Hepatocyte (in vitro differentiated cells): ENCODE results near the gene CADPS2. TPM values are rescaled to one million over a fixed set of nuclear protein-coding genes. Genes with fewer than 3 reads are reported as not detected.

Source experiments
- DNase-seq: peaks from one replicate; pipeline ENCODE4 v3.0.0-alpha.2; 2016; ENCODE audit warnings: low spot score
- H2AFZ ChIP-seq: fragments of 200-600 bp; sonication (generic); 2 replicates; pipeline ENCODE4 v1.6.0; 2016; ENCODE audit warnings: antibody characterized with exemption, mild to moderate bottlenecking
- H3K27ac ChIP-seq: fragments of 200-600 bp; sonication (generic); 2 replicates; pipeline ENCODE4 v1.5.1; 2016; ENCODE audit warnings: mild to moderate bottlenecking
- H3K27me3 ChIP-seq: fragments of 200-600 bp; sonication (generic); 2 replicates; pipeline ENCODE4 v1.6.1; 2016
- H3K36me3 ChIP-seq: fragments of 200-600 bp; sonication (generic); replicated peaks from 2 replicates; pipeline ENCODE4 v1.5.1; 2016; ENCODE audit warnings: low read depth; ENCODE audit not compliant: insufficient read depth
- H3K4me1 ChIP-seq: fragments of 200-600 bp; sonication (generic); 2 replicates; pipeline ENCODE4 v1.5.1; 2016; ENCODE audit warnings: mild to moderate bottlenecking, moderate library complexity; ENCODE audit not compliant: insufficient read depth
- H3K4me2 ChIP-seq: fragments of 200-600 bp; sonication (generic); 2 replicates; pipeline ENCODE4 v1.6.0; 2016
- H3K4me3 ChIP-seq: fragments of 200-600 bp; sonication (generic); 2 replicates; pipeline ENCODE4 v1.5.1; 2016; ENCODE audit warnings: mild to moderate bottlenecking
- H3K79me2 ChIP-seq: fragments of 200-600 bp; sonication (generic); 2 replicates; pipeline ENCODE4 v1.6.0; 2017; ENCODE audit warnings: mild to moderate bottlenecking
- H3K9me2 ChIP-seq: fragments of 200-600 bp; sonication (generic); replicated peaks from 2 replicates; pipeline ENCODE4 v1.6.0; 2017; ENCODE audit warnings: mild to moderate bottlenecking; ENCODE audit not compliant: insufficient read depth
- H3K9me3 ChIP-seq: fragments of 200-600 bp; sonication (generic); 2 replicates; pipeline ENCODE4 v1.5.1; 2016; ENCODE audit warnings: low read depth, mild to moderate bottlenecking
- H4K20me1 ChIP-seq: fragments of 200-600 bp; sonication (generic); 2 replicates; pipeline ENCODE4 v1.6.0; 2016; ENCODE audit warnings: mild to moderate bottlenecking; ENCODE audit not compliant: insufficient read depth, poor library complexity, severe bottlenecking
- EZH2 ChIP-seq: fragments of 200-600 bp; sonication (generic); IDR thresholded peaks from 2 replicates; pipeline ENCODE4 v1.6.1; 2016; ENCODE audit warnings: antibody characterized with exemption, mild to moderate bottlenecking, borderline replicate concordance
- EZH2phosphoT487 ChIP-seq: fragments of 200-600 bp; sonication (generic); IDR thresholded peaks from one replicate; pipeline ENCODE4 v1.6.1; 2018; ENCODE audit warnings: antibody characterized with exemption, mild to moderate bottlenecking, low read depth, moderate library complexity; ENCODE audit not compliant: unreplicated experiment, severe bottlenecking
- WGBS: methylation state at CpG from one replicate; pipeline ENCODE4 v1.1.6; 2016; ENCODE audit warnings: low lambda C conversion rate; ENCODE audit errors: missing lambda C conversion rate; 5-methylcytosine and 5-hydroxymethylcytosine counted together
- polyA plus RNA-seq: library from polyadenylated mRNA; unstranded; fragments of >200 nt; fragmentation: Nextera tagmentation; extraction: Ambion mirVana; gene quantifications from 2 replicates; pipeline ENCODE4 v1.2.1, GENCODE V29; 2016
- total RNA-seq: library from RNA; depleted of rRNA; stranded (reverse); fragments of >200 nt; gene quantifications from 2 replicates; pipeline ENCODE4 v1.2.3, GENCODE V29; 2014
- TF ChIP-seq, protein P1 (sequence below): fragments of 200-600 bp; sonication (generic); IDR thresholded peaks from 2 replicates; pipeline ENCODE4 v1.5.1; 2016; ENCODE audit warnings: antibody characterized with exemption, mild to moderate bottlenecking; ENCODE audit not compliant: poor library complexity

CADPS2 gene
- total and polyA plus RNA-seq, 2 experiments from 2014 or later: 15.7 to 37.4 TPM

DNA sequence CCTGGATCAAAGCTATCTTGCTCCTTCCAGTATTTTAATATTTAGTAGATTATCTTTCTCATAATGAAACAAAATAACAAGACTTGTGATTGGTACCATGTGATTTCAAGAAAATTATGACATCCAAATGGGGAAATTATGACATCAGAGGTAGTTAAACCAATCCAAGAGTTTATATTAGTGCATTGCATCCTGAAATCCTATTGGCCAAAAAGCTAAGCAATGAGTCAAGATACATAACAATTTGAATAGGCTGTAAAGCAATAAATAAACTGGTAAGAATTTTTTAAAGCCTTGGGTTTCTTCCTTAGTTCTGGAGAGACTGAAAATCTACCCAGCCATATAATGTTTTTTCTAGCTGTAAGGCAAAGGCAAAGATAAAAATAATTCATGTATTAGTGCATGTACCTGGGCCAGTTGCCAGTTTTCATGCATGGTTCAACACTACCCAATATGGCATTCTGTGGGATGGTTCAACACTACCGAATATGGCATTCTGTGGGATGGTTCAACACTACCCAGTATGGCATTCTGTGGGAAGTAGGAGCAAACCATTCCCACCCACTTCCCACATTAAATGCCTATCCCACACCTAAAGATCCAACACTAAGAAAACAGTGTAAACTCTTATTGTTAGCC, 183.3 kb downstream of the CADPS2 start, which contains the start of gene RNF148:
Gene RNF148 (minus strand): TSS at position 51 of the 639 bp plus-strand sequence. CDS start 172 bp downstream, outside the sequence.
- H3K79me2 ChIP-seq: peaks cover 4% of the 10 kb centered on the region
- no peak within 1 kb of the TSS for H2AFZ ChIP-seq
- no peak within 1 kb of the TSS for H3K27ac ChIP-seq
- H4K20me1 ChIP-seq: no peaks in the 10 kb centered on the region
- H3K9me2 ChIP-seq: no peaks in the 10 kb centered on the region
- H3K36me3 ChIP-seq: no peaks in the 10 kb centered on the region
- no peak within 1 kb of the TSS for H3K4me2 ChIP-seq
- TF ChIP-seq, protein P1, sequence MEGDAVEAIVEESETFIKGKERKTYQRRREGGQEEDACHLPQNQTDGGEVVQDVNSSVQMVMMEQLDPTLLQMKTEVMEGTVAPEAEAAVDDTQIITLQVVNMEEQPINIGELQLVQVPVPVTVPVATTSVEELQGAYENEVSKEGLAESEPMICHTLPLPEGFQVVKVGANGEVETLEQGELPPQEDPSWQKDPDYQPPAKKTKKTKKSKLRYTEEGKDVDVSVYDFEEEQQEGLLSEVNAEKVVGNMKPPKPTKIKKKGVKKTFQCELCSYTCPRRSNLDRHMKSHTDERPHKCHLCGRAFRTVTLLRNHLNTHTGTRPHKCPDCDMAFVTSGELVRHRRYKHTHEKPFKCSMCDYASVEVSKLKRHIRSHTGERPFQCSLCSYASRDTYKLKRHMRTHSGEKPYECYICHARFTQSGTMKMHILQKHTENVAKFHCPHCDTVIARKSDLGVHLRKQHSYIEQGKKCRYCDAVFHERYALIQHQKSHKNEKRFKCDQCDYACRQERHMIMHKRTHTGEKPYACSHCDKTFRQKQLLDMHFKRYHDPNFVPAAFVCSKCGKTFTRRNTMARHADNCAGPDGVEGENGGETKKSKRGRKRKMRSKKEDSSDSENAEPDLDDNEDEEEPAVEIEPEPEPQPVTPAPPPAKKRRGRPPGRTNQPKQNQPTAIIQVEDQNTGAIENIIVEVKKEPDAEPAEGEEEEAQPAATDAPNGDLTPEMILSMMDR: no peak
- TF ChIP-seq EZH2 (no peak), EZH2phosphoT487 (no peak)
- no peak within 1 kb of the TSS for H3K4me3 ChIP-seq
- H3K4me1 ChIP-seq: no peaks in the 10 kb centered on the region
- no peaks in the 10 kb centered on the region for H3K27me3 ChIP-seq
- WGBS: 100% methylated on average over 1 of the region's 1 CpG
- DNase-seq: no peak
- H3K9me3 ChIP-seq: no peaks in the 10 kb centered on the region

DNA sequence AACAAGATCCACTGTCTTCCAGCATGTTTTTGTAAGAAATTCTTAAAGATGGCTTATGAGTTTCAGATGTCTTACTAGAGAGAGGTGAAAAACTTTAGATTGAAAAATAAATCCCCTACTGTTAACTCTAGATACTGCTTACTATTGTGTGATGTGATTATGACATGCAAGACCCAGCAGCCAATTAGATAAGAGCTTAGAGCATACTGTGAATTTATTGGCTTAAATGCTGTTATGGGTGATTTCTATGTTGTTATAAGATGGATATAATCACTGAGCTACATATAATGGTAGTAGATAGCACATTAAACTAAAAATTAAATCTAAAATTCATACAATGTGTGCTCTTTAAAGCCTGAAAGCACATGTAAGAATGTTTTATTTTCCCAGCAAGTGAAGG, 187.2 kb downstream of the CADPS2 start, which contains the start of gene RNF133:
Gene RNF133 (minus strand): TSS at position 101 of the 400 bp plus-strand sequence. CDS start 199 bp downstream, outside the sequence.
- Histone ChIP-seq H3K4me3 (no peak within 1 kb of the TSS), H3K9me2 (no peaks in the 10 kb centered on the region), H3K27me3 (no peaks in the 10 kb centered on the region), H3K4me2 (no peak within 1 kb of the TSS), H4K20me1 (no peaks in the 10 kb centered on the region), H3K4me1 (no peaks in the 10 kb centered on the region), H3K79me2 (no peaks in the 10 kb centered on the region), H3K9me3 (no peaks in the 10 kb centered on the region), H3K27ac (no peak within 1 kb of the TSS), H3K36me3 (no peaks in the 10 kb centered on the region), H2AFZ (no peak within 1 kb of the TSS)
- TF ChIP-seq EZH2phosphoT487: no peak
- no peak for TF ChIP-seq EZH2
- TF ChIP-seq, protein P1: no peak
- no peak for DNase-seq

DNA sequence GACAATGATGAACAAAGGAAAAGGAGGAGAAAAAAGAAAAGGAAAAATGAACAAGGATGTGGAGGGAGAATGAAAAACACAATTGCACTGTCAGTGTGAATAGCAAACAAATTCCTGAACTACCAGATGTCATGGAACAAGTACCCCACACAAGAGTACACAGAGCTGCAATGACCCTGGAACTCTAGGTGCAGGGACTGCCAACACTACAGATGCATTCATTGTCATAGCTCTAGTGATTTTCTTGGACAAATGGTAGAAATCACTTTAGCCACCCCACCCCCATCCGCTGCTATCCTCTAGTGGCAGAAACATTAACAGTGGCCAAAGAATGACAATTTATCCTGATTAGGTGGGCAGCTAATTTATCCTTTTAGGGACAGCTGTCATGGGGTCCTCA, 190.4 kb downstream of the CADPS2 start:
- Histone ChIP-seq H2AFZ (no peak overlapping the region), H3K4me1 (no peaks in the 10 kb centered on the region), H3K9me2 (no peaks in the 10 kb centered on the region), H3K79me2 (no peaks in the 10 kb centered on the region), H3K4me2 (no peak overlapping the region), H3K27ac (no peak overlapping the region), H3K36me3 (no peaks in the 10 kb centered on the region), H4K20me1 (no peaks in the 10 kb centered on the region), H3K27me3 (no peaks in the 10 kb centered on the region), H3K4me3 (no peak overlapping the region), H3K9me3 (no peaks in the 10 kb centered on the region)
- no peak for DNase-seq
- TF ChIP-seq EZH2 (no peak), EZH2phosphoT487 (no peak)
- TF ChIP-seq, protein P1: no peak
- WGBS: 85% methylated on average over 1 of the region's 1 CpG
